Liver (tissue), 9 donors: ENCODE results near the gene CLCN1. TPM values are rescaled to one million over a fixed set of nuclear protein-coding genes. Genes with fewer than 3 reads are reported as not detected.

Experiments
- DNase-seq: peaks from one replicate; pipeline ENCODE4 v3.0.0-alpha.2; 2017; ENCODE audit warnings: low spot score
- H3K27ac ChIP-seq, 2 donors: one replicate each; pipeline ENCODE4 v1.7.0; 2013; ENCODE audit warnings: inconsistent platforms in 2 of 2, low read length in 2 of 2, control low read depth in 1 of 2, low read depth in 1 of 2, mild to moderate bottlenecking in 1 of 2
- H3K27me3 ChIP-seq, 4 donors: one replicate each; pipeline versions ENCODE4 v1.6.1 to v1.7.0; 2013; ENCODE audit warnings: low read length in 3 of 4, inconsistent platforms in 1 of 4, mild to moderate bottlenecking in 1 of 4, moderate library complexity in 1 of 4; ENCODE audit not compliant: control insufficient read depth in 4 of 4, insufficient read depth in 4 of 4
- H3K36me3 ChIP-seq, 4 donors: one replicate each; pipeline versions ENCODE4 v1.6.1 to v1.7.0; 2013; ENCODE audit warnings: low read length in 3 of 4, mild to moderate bottlenecking in 3 of 4, low read depth in 1 of 4, moderate library complexity in 1 of 4; ENCODE audit not compliant: control insufficient read depth in 4 of 4, insufficient read depth in 3 of 4
- H3K4me1 ChIP-seq, 4 donors: one replicate each; pipeline versions ENCODE4 v1.6.1 to v1.7.0; 2013; ENCODE audit warnings: low read length in 3 of 4, mild to moderate bottlenecking in 3 of 4, moderate library complexity in 1 of 4; ENCODE audit not compliant: control insufficient read depth in 4 of 4, insufficient read depth in 4 of 4
- H3K4me3 ChIP-seq, 3 donors: one replicate each; pipeline versions ENCODE4 v1.6.1 to v1.7.0; 2013; ENCODE audit warnings: low read length in 3 of 3, control low read depth in 1 of 3, low read depth in 1 of 3, mild to moderate bottlenecking in 1 of 3
- H3K9ac ChIP-seq, 2 donors: one replicate each; pipeline ENCODE4 v1.7.0; 2013; ENCODE audit warnings: low read length in 2 of 2, mild to moderate bottlenecking in 2 of 2, moderate library complexity in 2 of 2, control low read depth in 1 of 2, low read depth in 1 of 2
- H3K9me3 ChIP-seq, 4 donors: one replicate each; pipeline versions ENCODE4 v1.6.1 to v1.7.0; 2013; ENCODE audit warnings: low read length in 3 of 4; ENCODE audit not compliant: control insufficient read depth in 4 of 4
- ATF3 ChIP-seq: IDR thresholded peaks from 2 replicates; pipeline ENCODE4 v1.6.1; 2016; ENCODE audit warnings: antibody characterized with exemption
- CTCF ChIP-seq: fragments of 150-350 bp; IDR thresholded peaks from 2 replicates; pipeline ENCODE4 v1.5.1; 2017; ENCODE audit warnings: improper control_type of control experiment, low read depth, low read length; ENCODE audit not compliant: missing input control
- EGR1 ChIP-seq, 2 donors: IDR thresholded peaks; 2 replicates each; pipeline ENCODE4 v1.6.1; 2016 to 2018; ENCODE audit warnings: antibody characterized with exemption in 2 of 2, low read depth in 2 of 2
- FOXA1 ChIP-seq: IDR thresholded peaks from 2 replicates; pipeline ENCODE4 v1.6.1; 2016; ENCODE audit warnings: antibody characterized with exemption
- FOXA2 ChIP-seq: IDR thresholded peaks from 2 replicates; pipeline ENCODE4 v1.6.1; 2016; ENCODE audit warnings: antibody characterized with exemption
- GABPA ChIP-seq, 2 donors: IDR thresholded peaks in 1 of 2; conservative IDR thresholded peaks in 1 of 2; 2 replicates each; pipeline ENCODE4 v1.6.1; 2016; ENCODE audit warnings: antibody characterized with exemption in 2 of 2, mild to moderate bottlenecking in 1 of 2, moderate library complexity in 1 of 2
- HNF4A ChIP-seq, 2 donors: conservative IDR thresholded peaks; 2 replicates each; pipeline ENCODE4 v1.6.1; 2016; ENCODE audit warnings: antibody characterized with exemption in 2 of 2, mild to moderate bottlenecking in 2 of 2
- HNF4G ChIP-seq: IDR thresholded peaks from 2 replicates; pipeline ENCODE4 v1.6.1; 2016; ENCODE audit warnings: antibody characterized with exemption
- MAX ChIP-seq: IDR thresholded peaks from 2 replicates; pipeline ENCODE4 v1.6.1; 2016; ENCODE audit warnings: antibody characterized with exemption
- NR2F2 ChIP-seq: IDR thresholded peaks from 2 replicates; pipeline ENCODE4 v1.6.1; 2016; ENCODE audit warnings: antibody characterized with exemption
- REST ChIP-seq: IDR thresholded peaks from 2 replicates; pipeline ENCODE4 v1.6.1; 2016; ENCODE audit warnings: antibody characterized with exemption, mild to moderate bottlenecking
- SP1 ChIP-seq: IDR thresholded peaks from 2 replicates; pipeline ENCODE4 v1.6.1; 2018; ENCODE audit warnings: antibody characterized with exemption, mild to moderate bottlenecking
- TAF1 ChIP-seq: conservative IDR thresholded peaks from 2 replicates; pipeline ENCODE4 v1.6.1; 2016; ENCODE audit warnings: antibody characterized with exemption, mild to moderate bottlenecking
- YY1 ChIP-seq: IDR thresholded peaks from 2 replicates; pipeline ENCODE4 v1.6.1; 2016; ENCODE audit warnings: antibody characterized with exemption, mild to moderate bottlenecking
- ZBTB33 ChIP-seq: IDR thresholded peaks from 2 replicates; pipeline ENCODE4 v1.6.1; 2016; ENCODE audit warnings: antibody characterized with exemption
- WGBS: extraction: QIAGEN DNeasy Blood & Tissue Kit; methylation state at CpG from one replicate; pipeline ENCODE4 v1.1.7; 2013; 5-methylcytosine and 5-hydroxymethylcytosine counted together
- polyA plus RNA-seq, 2 donors: library from polyadenylated mRNA; stranded (reverse) in 1 of 2; unstranded in 1 of 2; fragments of 200-250 nt in 1 of 2; fragments of >200 nt in 1 of 2; fragmentation: Nextera tagmentation in 1 of 2; extraction: Ambion mirVana in 1 of 2; gene quantifications; one replicate each; pipeline versions ENCODE4 v1.2.1 to v1.2.3, GENCODE V29; 2013 to 2015
- total RNA-seq, 2 donors: library from RNA; depleted of rRNA; stranded (reverse); fragments of >200 nt; gene quantifications; one replicate each; pipeline ENCODE4 v1.2.3, GENCODE V29; 2014
- donor health status: healthy.
- donor health status: healthy.
- donor health status: healthy.
- donor health status: healthy.
- donor health status: healthy.

The CLCN1 gene
- total and polyA plus RNA-seq, 4 donors, result 0.01 to 0.08 TPM; not detected in 2

- 97% methylated on average over 13 of the region's 13 CpGs for WGBS
- no peaks in the 10 kb centered on the region for H3K36me3 ChIP-seq
- TF ChIP-seq GABPA (IDR thresholded peaks at IDR 0.05 in 1 of 2, conservative IDR thresholded peaks at IDR 0.05 in 1 of 2) (no peak), YY1 (no peak), MAX (no peak), ZBTB33 (no peak), EGR1 (IDR thresholded peaks at IDR 0.05; ENCODE audit: low read depth in 2 of 2) (no peak), REST (no peak), HNF4G (no peak), SP1 (no peak), FOXA2 (no peak), ATF3 (no peak), CTCF (no peak), FOXA1 (no peak), TAF1 (no peak), HNF4A (conservative IDR thresholded peaks at IDR 0.05) (no peak)
- no peak for DNase-seq
- no peaks in the 10 kb centered on the region for H3K27me3 ChIP-seq
- H3K4me3 ChIP-seq, result no peak overlapping the region
- no peak overlapping the region for H3K9ac ChIP-seq
- peaks cover 6 to 12% (median 9%) of the 10 kb centered on the region in 4 donors for H3K4me1 ChIP-seq
- H3K27ac ChIP-seq, result no peak overlapping the region
- H3K9me3 ChIP-seq, result no peaks in the 10 kb centered on the region
Observed at GRCh38 chr7:143356414-143357050, 40.6 kb downstream of the CLCN1 start.

- Histone ChIP-seq H3K36me3 (no peaks in the 10 kb centered on the region), H3K9ac (no peak overlapping the region), H3K4me1 (peaks cover 3 to 9% (median 7%) of the 10 kb centered on the region in 4 donors), H3K27ac (no peak overlapping the region), H3K9me3 (no peaks in the 10 kb centered on the region), H3K27me3 (peaks cover 0 to 6% (median 1%) of the 10 kb centered on the region in 4 donors), H3K4me3 (no peak overlapping the region)
- TF ChIP-seq MAX (no peak), HNF4A (conservative IDR thresholded peaks at IDR 0.05) (no peak), TAF1 (no peak), NR2F2 (no peak), REST (no peak), SP1 (no peak), CTCF (no peak)
- WGBS, result 91% methylated on average over 12 of the region's 12 CpGs
- DNase-seq, result no peak
Observed at GRCh38 chr7:143358626-143359025, 42.7 kb downstream of the CLCN1 start.
